GM12874 (cell line): ENCODE results near the gene LMBRD1.

Experiments used
- TF ChIP-seq, protein P1 (sequence below): IDR thresholded peaks from 2 replicates; pipeline ENCODE4 v1.5.1; 2011; ENCODE audit warnings: low read depth, mild to moderate bottlenecking, control low read depth, low read length, moderate library complexity; ENCODE audit not compliant: insufficient read depth

LMBRD1 gene

DNA sequence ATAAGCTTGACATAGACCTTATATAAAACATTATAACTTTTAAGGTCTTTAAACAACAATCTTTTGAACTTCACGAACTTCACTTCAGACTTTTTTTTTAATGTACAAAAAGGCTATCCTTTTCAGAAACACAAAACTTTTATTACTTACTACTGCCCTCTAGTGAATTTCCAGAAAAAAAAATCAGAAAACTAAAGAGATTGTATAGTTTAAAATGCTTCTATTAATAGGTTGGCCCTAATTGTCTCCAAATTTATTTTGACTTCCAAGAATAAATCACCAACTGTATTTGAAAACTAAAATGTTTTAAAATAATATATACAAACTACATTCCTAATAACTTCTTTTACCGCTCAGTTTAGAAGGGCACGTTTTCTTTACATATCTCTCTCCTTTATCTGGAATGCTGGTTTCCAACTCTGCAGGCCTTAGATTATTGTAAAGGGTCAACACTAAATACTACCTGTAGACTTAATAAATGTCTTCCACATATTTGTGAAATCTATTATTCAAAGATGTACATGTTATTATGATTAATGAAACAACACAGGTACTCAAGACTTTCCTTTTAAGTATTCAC, 66.8 kb downstream of the LMBRD1 start:
- TF ChIP-seq, protein P1, sequence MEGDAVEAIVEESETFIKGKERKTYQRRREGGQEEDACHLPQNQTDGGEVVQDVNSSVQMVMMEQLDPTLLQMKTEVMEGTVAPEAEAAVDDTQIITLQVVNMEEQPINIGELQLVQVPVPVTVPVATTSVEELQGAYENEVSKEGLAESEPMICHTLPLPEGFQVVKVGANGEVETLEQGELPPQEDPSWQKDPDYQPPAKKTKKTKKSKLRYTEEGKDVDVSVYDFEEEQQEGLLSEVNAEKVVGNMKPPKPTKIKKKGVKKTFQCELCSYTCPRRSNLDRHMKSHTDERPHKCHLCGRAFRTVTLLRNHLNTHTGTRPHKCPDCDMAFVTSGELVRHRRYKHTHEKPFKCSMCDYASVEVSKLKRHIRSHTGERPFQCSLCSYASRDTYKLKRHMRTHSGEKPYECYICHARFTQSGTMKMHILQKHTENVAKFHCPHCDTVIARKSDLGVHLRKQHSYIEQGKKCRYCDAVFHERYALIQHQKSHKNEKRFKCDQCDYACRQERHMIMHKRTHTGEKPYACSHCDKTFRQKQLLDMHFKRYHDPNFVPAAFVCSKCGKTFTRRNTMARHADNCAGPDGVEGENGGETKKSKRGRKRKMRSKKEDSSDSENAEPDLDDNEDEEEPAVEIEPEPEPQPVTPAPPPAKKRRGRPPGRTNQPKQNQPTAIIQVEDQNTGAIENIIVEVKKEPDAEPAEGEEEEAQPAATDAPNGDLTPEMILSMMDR, result no peak

DNA sequence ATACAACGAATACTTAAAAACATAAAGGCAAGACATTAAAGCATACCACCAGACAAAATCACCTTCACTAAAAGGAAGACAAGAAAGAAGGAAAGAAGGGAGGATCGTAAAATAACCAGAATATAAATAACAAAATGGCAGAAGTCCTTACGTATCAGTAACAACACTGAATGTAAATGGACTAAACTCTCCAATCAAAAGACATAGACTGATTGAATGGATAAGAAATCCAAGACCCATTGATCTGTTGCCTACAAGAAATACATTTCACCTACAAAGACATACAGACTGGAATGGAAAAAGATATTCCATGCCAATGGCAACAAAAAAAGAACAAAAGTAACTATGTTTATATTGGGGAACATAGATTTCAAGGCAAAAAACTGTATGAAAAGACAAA, 74.1 kb downstream of the LMBRD1 start:
- TF ChIP-seq, protein P1, result no peak

DNA sequence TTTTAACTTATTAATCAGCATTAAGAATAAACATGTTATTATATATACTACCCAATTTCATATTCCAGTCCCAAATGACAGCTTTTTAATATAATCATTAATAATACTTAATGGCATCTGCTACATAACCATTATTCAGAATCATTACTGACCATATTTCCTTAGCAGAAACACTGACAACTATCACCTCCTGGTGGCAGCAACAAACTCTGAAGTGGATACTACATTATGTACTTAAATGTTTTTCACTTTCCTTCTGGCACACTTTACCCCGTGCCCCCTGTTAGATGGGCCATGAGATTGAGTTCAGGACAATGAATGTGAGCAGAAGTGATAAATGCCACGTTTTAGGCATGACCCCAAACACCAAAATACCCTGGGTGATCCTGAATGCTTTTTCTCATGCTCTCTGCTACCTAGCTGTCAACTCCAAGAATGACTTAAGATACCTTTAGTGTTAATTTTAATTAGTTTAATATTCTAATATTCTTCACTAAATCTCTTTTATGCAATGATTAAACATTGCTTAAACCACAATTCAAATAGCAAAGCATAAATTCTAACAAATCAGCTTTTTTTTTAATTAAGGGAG, 77.1 kb downstream of the LMBRD1 start:
- TF ChIP-seq, protein P1, result peak; percentile 25; the same call in 1 of the 2 replicates

DNA sequence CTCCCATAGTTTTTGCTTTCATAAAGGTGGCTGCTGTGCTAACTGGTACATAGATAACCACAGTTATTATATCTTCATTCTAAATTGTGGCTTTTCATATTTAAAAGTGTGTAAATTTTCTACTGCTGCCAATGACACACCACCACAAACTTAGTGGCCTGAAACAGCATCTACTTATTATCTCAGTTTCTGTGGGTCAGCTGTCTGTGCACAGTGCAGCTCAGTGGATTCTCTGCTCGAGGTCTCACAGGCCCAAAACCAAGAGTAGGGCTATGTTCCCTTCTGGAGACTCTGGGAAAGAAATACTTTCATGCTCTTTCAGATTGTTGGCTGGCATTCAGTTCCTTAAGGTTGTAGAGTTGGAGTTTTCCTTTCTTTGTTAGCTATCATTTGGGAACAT, 90.1 kb downstream of the LMBRD1 start:
- TF ChIP-seq, protein P1, result no peak

DNA sequence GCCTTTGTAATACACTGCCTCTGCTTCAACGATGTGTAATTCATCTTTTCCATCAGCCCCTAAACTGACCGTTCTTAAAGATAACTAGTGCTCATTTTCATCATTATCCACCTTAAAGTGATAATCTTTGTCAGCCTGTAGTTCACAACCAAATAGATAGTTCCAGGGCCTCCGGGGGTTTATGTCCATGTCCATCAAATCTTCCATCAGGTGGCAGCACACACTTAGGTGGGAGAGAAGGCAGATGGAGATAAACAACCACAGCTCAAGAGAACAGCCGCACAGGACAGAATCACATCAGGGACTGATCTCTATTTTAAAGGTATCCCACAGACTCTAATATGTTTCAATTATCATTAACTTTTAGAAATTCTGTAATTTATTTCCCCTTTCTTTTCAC, 90.9 kb downstream of the LMBRD1 start:
- TF ChIP-seq, protein P1, result no peak

DNA sequence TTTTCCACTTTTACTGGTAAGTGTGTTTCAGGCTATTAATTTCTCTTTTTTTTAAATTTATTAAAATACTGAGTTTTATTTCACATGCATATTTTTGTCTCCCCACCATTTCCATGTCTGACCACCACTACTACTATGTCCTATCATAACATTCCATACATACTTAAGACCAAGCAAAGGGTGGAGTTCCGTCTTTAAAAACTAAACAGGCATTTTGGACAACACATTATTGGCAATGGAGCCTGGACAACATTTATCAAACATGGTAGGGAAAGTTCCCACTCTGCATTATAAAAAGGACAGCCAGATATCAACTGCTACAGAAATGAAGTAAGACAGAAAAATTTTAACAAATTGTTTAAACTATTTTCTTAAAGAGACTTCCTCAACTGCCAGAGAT, 91.9 kb downstream of the LMBRD1 start:
- TF ChIP-seq, protein P1, result no peak

DNA sequence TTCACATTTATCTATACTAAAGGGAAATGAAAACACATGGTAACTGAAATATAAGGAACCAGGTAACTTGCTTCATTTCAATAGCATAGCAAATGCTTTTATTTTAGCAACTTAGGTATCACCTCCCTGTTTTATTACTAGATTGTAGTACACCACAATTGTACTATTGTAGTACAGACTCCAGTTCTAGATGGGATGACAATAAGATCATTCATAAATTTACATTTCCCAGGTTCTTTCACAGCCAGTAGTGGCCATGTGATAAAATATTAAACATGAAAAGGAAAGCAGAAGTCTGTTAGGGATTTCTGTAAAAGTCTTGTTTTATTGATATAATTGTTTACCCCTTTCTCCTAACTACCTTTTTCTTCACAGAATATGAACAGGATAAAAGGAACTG, 97.2 kb downstream of the LMBRD1 start:
- TF ChIP-seq, protein P1, result no peak

- TF ChIP-seq, protein P1, result no peak
Observed at GRCh38 chr6:69696273-69696672, 100.5 kb downstream of the LMBRD1 start.
